Nasal cavity respiratory epithelium epithelial cell of viscerocranial mucosa (primary cell): ENCODE results near the gene MYRF. TPM values are rescaled to one million over a fixed set of nuclear protein-coding genes. Genes with fewer than 3 reads are reported as not detected.

ENCODE experiments used
- total RNA-seq: library from RNA; depleted of rRNA; stranded (reverse); fragments of >200 nt; gene quantifications from 2 replicates; pipeline ENCODE4 v1.2.3, GENCODE V29; 2014

Gene MYRF
- under 0.01 and 0.93 TPM in 2 replicates for total RNA-seq

GRCh38 chr11:61752117-61752924 is at the start of gene MYRF:
TSS of gene MYRF (plus strand) at chr11:61752636. CDS start at chr11:61752745, 109 bp downstream.

GRCh38 chr11:61792310-61793082 is 40.1 kb downstream of the MYRF start, which contains the start of the genes FEN1 and TMEM258:
TSS of gene FEN1 (plus strand) at chr11:61792911. CDS start at chr11:61795362, 2,451 bp downstream.
TSS of gene TMEM258 (minus strand) at chr11:61792599. CDS start at chr11:61792558, 41 bp downstream.

GRCh38 chr11:61816736-61817455 is 64.5 kb downstream of the MYRF start, which contains the start of gene FADS1:
TSS of gene FADS1 (minus strand) at chr11:61817003. CDS start at chr11:61816929, 74 bp downstream.

GRCh38 chr11:61827571-61828378 is 75.3 kb downstream of the MYRF start, which contains the start of gene FADS2:
TSS of gene FADS2 (plus strand) at chr11:61828300. CDS start at chr11:61828391, 91 bp downstream.

Other genes with a start within 250 kb of the MYRF start
- under 0.01 TPM in 1 of 2 replicates, not detected in the other for gene LRRC10B, start 243.9 kb upstream of the MYRF start, total RNA-seq
- gene SYT7, start 171.6 kb upstream of the MYRF start, total RNA-seq: 28.0 and 39.9 TPM in 2 replicates
- gene DAGLA, start 72.2 kb upstream of the MYRF start, total RNA-seq: under 0.01 and 2.2 TPM in 2 replicates
- gene TMEM258, start 40.0 kb downstream of the MYRF start, total RNA-seq: 38.6 and 108 TPM in 2 replicates
- gene FEN1, start 40.3 kb downstream of the MYRF start, total RNA-seq: 5.4 and 7.5 TPM in 2 replicates
- gene FADS1, start 64.4 kb downstream of the MYRF start, total RNA-seq: 45.5 and 45.8 TPM in 2 replicates
- gene FADS2, start 75.7 kb downstream of the MYRF start, total RNA-seq: 15.0 and 93.7 TPM in 2 replicates
- gene FADS3, start 138.9 kb downstream of the MYRF start, total RNA-seq: 33.5 and 41.6 TPM in 2 replicates
- 1.0 and 2.0 TPM in 2 replicates for gene RAB3IL1, start 164.9 kb downstream of the MYRF start, total RNA-seq
- gene BEST1, start 197.7 kb downstream of the MYRF start, total RNA-seq: 2.3 and 2.4 TPM in 2 replicates
- gene FTH1, start 215.0 kb downstream of the MYRF start, total RNA-seq: 1,805 and 4,952 TPM in 2 replicates